ENCODE data around the gene ABCB4.
A peak's percentile ranks its signal among the peaks of the same experiment; 100 is the strongest.
"Not testable (repeated sequence)": the region's sequence is repeated elsewhere in the genome, so short reads cannot be mapped to it uniquely, and the experiment has no call there.

The ABCB4 gene

DNA sequence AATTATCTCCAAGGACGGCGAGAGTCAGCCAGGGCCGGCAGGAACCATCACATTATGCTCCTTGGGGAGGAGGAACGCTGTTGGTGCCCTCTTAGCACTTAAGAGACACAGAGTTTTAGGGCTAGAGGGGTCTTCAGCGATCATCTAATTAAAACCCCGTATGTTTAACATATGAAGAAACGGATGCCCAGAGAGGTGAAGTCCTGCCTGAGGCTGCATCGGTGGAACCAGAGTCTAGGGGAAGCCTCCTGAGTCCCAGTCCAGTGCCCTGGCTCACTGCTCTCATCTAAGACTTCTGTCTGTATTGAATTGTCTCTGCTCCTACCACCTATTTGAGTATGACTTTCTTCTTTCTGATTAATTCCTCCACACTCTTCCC, 688 bp upstream of the ABCB4 start:
- DNase-seq (ENCODE audit: low read depth), result no peak

GRCh38 chr7:87474533-87475358, 734 bp downstream of the ABCB4 start:
- peak; percentile 27 for DNase-seq (ENCODE audit: low read depth)

- no peak for DNase-seq (ENCODE audit: low read depth)
Measured at GRCh38 chr7:87473986-87474385, 1.5 kb downstream of the ABCB4 start.

- no peak for DNase-seq (ENCODE audit: low read depth)
Measured at GRCh38 chr7:87473192-87473591, 2.3 kb downstream of the ABCB4 start.

- DNase-seq (ENCODE audit: low read depth), result no peak
Measured at GRCh38 chr7:87471473-87471872, 4.0 kb downstream of the ABCB4 start.

DNA sequence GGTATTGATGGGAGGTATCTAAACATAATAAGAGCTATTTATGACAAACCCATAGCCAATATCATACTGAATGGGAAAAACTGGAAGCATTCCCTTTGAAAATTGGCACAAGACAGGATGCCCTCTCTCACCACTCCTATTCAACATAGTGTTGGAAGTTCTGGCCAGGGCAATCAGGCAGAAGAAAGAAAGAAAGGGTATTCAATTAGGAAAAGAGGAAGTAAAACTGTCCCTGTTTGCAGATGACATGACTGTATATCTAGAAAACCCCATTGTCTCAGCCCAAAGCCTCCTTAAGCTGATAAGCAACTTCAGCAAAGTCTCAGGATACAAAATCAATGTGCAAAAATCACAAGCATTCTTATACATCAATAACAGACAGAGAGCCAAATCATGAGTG, 6.3 kb downstream of the ABCB4 start:
- not testable (repeated sequence) for DNase-seq (ENCODE audit: low read depth)

GRCh38 chr7:87465534-87465880, 10.0 kb downstream of the ABCB4 start:
- DNase-seq (ENCODE audit: low read depth), result not testable (repeated sequence)

DNA sequence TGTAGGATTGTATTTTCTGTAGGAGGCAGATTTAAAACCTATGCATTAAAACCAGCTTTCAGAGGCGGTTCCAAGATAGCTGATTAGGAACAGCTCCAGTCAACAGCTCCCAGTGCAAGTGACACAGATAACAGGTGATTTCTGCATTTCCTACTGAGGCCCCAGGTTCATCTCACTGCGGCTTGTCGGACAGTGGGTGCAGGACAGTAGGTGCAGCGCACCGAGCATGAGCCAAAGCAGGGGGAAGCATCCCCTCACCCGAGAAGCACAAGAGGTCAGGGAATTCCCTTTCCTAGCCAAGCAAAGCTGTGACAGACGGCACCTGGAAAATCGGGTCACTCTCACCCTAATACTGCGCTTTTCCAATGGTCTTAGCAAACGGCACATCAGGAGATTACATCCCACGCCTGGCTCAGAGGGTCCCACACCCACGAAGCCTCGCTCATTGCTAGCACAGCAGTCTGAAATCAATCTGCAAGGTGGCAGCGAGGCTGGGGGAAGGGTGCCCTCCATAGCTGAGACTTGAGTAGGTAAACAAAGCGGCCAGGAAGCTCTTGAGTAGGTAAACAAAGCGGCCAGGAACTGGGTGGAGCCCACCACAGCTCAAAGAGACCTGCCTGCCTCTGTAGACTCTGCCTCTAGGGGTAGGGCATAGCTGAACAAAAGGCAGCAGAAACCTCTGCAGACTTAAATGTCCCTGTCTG, 10.5 kb downstream of the ABCB4 start:
- not testable (repeated sequence) for DNase-seq (ENCODE audit: low read depth)

DNA sequence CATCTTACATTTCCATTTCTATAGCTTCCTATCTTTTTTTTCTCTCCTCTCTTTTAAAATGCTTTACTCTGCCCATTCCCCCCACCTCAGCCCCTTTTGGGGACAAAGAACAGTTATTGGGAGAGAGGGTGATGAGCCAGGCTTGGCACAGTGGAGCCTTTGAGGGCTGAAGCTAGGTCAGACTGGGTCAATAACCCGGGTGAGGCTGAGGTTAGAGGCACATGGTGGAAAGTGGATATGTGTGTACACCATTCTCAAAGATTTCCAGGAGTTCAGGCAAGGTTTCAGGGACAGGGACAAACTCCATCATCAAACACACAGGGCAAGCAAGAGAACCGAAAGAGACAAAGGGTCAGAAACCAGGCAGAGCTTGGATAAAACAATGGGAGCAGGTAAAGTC, 11.5 kb downstream of the ABCB4 start:
- no peak for DNase-seq (ENCODE audit: low read depth)

DNA sequence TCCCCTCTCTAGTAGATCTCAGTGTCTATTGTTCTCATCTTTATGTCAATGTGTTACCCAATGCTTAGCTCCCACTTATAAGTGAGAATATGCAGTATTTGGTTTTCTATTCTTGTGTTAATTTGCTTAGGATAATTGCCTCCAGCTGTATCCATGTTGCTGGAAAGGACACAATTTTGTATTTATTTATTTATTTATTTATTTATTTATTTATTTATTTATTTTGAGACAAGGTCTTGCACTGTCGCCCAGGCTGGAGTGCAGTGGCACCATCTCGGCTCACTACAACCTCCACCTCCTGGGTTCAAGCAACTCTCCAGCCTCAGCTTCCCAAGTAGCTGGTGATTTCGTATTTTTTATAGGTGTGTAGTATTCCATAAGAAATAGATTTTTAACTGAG, 15.0 kb downstream of the ABCB4 start:
- not testable (repeated sequence) for DNase-seq (ENCODE audit: low read depth)

DNA sequence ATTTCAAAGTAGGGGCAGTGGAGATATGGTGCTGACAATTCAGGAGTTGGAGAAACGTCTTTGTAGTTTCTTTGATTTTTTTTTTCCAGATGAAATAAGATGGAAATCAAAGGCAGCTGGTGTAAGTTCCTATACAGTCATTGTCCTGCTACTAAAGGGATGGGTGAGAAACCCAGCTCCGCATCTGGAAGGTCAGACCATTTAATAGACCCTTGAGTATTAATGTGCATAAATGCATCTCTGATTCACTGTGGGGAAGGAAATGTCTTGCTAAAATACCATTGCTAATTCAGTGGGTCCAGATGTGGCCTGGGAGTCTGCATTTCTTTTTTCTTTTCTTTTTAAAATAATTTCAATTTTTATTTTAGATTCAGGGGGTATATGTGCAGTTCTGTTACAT, 15.5 kb downstream of the ABCB4 start:
- DNase-seq (ENCODE audit: low read depth), result no peak

GRCh38 chr7:87458148-87458547, 17.3 kb downstream of the ABCB4 start:
- DNase-seq (ENCODE audit: low read depth), result no peak

- DNase-seq (ENCODE audit: low read depth), result no peak
Measured at GRCh38 chr7:87456247-87456646, 19.2 kb downstream of the ABCB4 start.

GRCh38 chr7:87452279-87452678, 23.2 kb downstream of the ABCB4 start:
- no peak for DNase-seq (ENCODE audit: low read depth)

DNA sequence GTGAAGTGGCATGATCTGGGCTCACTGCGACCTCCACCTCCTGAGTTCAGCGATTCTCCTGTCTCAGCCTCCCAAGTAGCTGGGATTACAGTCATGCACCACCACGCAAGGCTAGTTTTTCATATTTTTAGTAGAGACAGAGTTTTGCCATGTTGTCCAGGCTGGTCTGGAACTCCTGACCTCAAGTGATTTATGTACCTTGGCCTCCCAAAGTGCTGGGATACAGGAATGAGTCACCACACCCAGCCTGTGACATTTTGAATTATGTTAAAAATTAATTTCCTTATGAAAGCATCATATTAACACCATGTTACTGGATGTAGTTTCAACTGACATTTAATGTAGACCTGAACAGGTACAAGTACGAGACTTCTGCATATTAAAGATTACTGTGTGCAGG, 24.3 kb downstream of the ABCB4 start:
- no peak for DNase-seq (ENCODE audit: low read depth)

DNA sequence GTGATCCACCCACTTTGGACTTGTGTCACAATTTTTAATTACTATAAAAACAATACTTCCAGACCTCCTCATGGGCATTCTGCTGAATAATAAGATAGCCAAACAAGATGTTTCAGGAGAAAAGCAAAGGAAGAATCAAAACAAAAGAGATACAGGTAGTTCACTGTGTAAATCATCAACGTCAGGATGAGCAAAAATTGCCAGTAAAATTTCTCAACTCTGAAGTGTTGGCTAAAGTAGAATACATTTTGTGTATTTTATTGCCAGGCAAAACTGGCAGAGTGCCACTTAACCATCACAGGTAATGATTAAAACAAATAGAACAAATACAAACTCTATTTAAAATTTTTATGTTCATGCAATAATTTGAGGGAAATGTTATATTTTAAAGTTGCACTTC, 24.8 kb downstream of the ABCB4 start:
- DNase-seq (ENCODE audit: low read depth), result no peak

DNA sequence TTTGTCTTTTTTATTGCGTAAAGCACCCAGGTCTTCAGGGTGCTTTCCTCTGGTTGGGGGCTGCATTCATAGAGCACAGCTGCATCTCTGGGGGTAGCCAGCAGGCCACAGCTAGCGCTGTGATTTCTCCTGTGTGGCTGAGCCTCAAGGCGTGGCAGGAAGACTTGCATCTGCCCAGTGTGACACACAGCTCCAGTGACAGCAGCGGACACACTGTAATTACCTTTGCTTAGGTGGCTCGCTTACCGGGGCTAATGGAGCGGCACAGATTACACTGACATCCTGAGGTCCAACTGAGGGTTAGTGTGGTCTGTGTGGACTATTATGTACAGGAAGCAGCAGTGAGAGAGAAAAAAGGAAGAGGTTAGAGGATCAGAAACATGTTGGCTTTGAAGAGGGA, 27.1 kb downstream of the ABCB4 start:
- no peak for DNase-seq (ENCODE audit: low read depth)

GRCh38 chr7:87447116-87447635, 28.3 kb downstream of the ABCB4 start:
- DNase-seq (ENCODE audit: low read depth), result no peak

GRCh38 chr7:87445897-87446296, 29.6 kb downstream of the ABCB4 start:
- DNase-seq (ENCODE audit: low read depth), result no peak

- peak; percentile 30 for DNase-seq (ENCODE audit: low read depth)
Measured at GRCh38 chr7:87435546-87435945, 39.9 kb downstream of the ABCB4 start.

GRCh38 chr7:87432536-87432935, 42.9 kb downstream of the ABCB4 start:
- DNase-seq (ENCODE audit: low read depth), result no peak

DNA sequence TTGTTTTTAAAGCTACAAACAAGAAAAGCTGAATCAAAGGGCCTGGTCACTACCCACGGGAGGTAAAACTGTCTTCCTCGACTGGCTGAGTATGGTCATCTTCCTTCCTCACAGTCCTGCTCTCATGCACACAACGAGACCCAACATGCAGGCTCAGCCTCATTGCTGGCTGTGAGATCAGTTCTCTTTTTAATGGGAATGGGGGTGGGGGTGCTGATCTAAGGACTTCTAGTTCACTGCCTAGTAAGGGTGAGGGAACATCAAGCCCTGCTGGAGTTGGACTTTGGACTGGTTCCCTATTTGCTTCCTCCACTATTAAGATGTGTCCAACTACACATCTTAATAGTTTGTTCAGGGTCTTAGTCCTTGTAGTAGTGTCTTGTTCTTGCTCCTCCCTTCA, 48.2 kb downstream of the ABCB4 start:
- no peak for DNase-seq (ENCODE audit: low read depth)

GRCh38 chr7:87426160-87426559, 49.3 kb downstream of the ABCB4 start:
- no peak for DNase-seq (ENCODE audit: low read depth)

DNA sequence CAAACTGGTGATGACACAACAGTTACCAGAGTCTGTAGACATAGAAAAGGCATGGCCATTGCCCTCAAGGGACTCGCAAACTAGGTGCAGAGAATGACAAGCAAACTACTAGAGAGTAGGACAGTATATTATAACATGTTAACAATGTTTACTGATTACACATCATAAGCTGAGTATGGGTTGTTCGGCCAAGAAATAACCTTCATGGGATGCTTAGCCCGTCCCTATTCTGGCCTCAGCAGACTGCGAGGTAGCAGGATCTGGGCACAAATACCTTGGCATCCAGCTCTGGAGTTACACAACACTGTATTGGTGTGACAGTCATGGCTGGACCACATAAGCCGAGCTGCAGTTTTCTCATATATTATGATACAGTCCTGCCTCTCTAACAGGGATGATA, 51.4 kb downstream of the ABCB4 start:
- no peak for DNase-seq (ENCODE audit: low read depth)

All from non-pigmented ciliary epithelial cell (primary cell).